Tibial nerve (tissue), 4 donors: ENCODE measurements around the gene FMNL2. TPM values are rescaled to one million over a fixed set of nuclear protein-coding genes. Genes with fewer than 3 reads are reported as not detected.

Source experiments
- DNase-seq, 2 donors: peaks; one replicate each; pipeline ENCODE4 v3.0.0-alpha.2; 2019; ENCODE audit warnings: low spot score in 2 of 2
- H3K27ac ChIP-seq, 4 donors: fragments of 200-600 bp; sonication (generic) in 3 of 4; one replicate each; pipeline ENCODE4 v1.5.1; 2017 to 2019; ENCODE audit warnings: mild to moderate bottlenecking in 1 of 4
- H3K27me3 ChIP-seq, 2 donors: fragments of 200-600 bp; sonication (generic) in 1 of 2; one replicate each; pipeline versions ENCODE4 v1.5.1 to v1.6.0; 2017 to 2019
- H3K36me3 ChIP-seq, 3 donors: fragments of 200-600 bp; sonication (generic); one replicate each; pipeline ENCODE4 v1.5.1; 2018 to 2019
- H3K4me1 ChIP-seq, 4 donors: fragments of 200-600 bp; sonication (generic) in 3 of 4; one replicate each; pipeline ENCODE4 v1.5.1; 2017 to 2019
- H3K4me3 ChIP-seq, 4 donors: fragments of 200-600 bp; sonication (generic) in 3 of 4; one replicate each; pipeline ENCODE4 v1.5.1; 2017 to 2019; ENCODE audit warnings: mild to moderate bottlenecking in 1 of 4, moderate library complexity in 1 of 4
- H3K9me3 ChIP-seq, 4 donors: fragments of 200-600 bp; sonication (generic) in 3 of 4; one replicate each; pipeline ENCODE4 v1.5.1; 2017 to 2019
- EP300 ChIP-seq, 2 donors: sonication (generic); formaldehyde crosslinking; IDR thresholded peaks; one replicate each; pipeline ENCODE4 v1.6.1; 2017; ENCODE audit warnings: antibody characterized with exemption in 2 of 2, mild to moderate bottlenecking in 1 of 2
- POLR2A ChIP-seq, 2 donors: fragments of 450-650 bp; IDR thresholded peaks; one replicate each; pipeline ENCODE4 v1.6.1; 2017; ENCODE audit warnings: antibody characterized with exemption in 2 of 2, mild to moderate bottlenecking in 2 of 2, moderate library complexity in 2 of 2
- WGBS, 2 donors: methylation state at CpG; one replicate each; pipeline ENCODE4 v1.1.5; 2018; 5-methylcytosine and 5-hydroxymethylcytosine counted together
- total RNA-seq, 4 donors: library from RNA; depleted of rRNA; stranded (reverse); fragments of >200 nt; gene quantifications; one replicate each; pipeline ENCODE4 v1.1.0, GENCODE V29; 2016
- TF ChIP-seq, protein P1 (sequence below), 5 experiments: fragments of 200-600 bp in 3 of 5; fragments of 450-650 bp in 2 of 5; sonication (generic) in 3 of 5; IDR thresholded peaks; one replicate each; pipeline ENCODE4 v1.5.1; 2016 to 2019; ENCODE audit warnings: antibody characterized with exemption in 5 of 5, mild to moderate bottlenecking in 3 of 5, moderate library complexity in 2 of 5

The FMNL2 gene
- total RNA-seq, 4 donors from 2014 or later: 94.5 to 131 (median 98.1) TPM

DNA sequence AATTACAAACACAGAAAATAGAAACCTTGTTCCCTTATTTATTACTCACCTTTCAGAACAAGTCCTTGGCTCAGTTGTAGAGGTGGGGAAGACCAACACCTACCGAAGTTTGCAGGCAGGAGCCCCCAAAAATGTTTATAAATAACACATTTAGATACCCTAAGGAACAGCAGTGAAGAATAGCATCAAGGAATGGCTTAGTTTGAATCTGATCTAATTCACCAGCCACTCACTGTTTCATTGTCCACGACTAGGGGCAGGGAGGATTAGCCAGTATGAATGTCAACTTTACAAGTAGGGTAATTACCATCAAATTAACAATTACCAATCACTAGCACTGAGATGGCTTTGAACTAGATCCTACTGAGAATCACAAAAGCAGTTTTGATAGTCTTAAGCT lies 316.9 kb downstream of the FMNL2 start:
- DNase-seq: no peak
- Histone ChIP-seq H3K4me1 (peaks cover 0 to 15% (median 5%) of the 10 kb centered on the region in 4 donors), H3K4me3 (no peak overlapping the region), H3K36me3 (peaks cover 0 to 42% (median 3%) of the 10 kb centered on the region in 3 donors), H3K27ac (no peak overlapping the region), H3K9me3 (no peaks in the 10 kb centered on the region), H3K27me3 (no peaks in the 10 kb centered on the region)
- TF ChIP-seq, protein P1, sequence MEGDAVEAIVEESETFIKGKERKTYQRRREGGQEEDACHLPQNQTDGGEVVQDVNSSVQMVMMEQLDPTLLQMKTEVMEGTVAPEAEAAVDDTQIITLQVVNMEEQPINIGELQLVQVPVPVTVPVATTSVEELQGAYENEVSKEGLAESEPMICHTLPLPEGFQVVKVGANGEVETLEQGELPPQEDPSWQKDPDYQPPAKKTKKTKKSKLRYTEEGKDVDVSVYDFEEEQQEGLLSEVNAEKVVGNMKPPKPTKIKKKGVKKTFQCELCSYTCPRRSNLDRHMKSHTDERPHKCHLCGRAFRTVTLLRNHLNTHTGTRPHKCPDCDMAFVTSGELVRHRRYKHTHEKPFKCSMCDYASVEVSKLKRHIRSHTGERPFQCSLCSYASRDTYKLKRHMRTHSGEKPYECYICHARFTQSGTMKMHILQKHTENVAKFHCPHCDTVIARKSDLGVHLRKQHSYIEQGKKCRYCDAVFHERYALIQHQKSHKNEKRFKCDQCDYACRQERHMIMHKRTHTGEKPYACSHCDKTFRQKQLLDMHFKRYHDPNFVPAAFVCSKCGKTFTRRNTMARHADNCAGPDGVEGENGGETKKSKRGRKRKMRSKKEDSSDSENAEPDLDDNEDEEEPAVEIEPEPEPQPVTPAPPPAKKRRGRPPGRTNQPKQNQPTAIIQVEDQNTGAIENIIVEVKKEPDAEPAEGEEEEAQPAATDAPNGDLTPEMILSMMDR (IDR thresholded peaks at IDR 0.05): no peak
- TF ChIP-seq EP300 (IDR thresholded peaks at IDR 0.05) (no peak), POLR2A (IDR thresholded peaks at IDR 0.05) (no peak)
- WGBS, 2 donors: 54% methylated on average over 2 of the region's 2 CpGs

DNA sequence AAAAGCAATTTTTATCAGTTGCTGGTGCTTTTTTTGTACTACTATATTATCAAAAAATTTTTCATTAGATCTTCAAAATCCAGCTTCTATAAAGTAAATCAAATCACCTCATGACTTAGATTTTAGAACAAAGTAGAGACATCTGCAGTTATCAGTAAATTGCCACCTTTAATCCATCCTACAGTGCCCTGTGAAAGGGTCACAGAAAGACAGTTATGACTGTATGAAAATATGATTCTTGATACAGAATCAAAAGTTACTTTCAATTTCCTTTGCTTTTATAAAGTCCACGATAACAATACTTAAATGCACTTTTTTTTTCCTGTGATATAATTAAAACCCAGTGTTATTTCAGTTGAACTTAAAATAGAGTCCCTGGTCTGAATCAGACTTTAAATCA lies 320.9 kb downstream of the FMNL2 start:
- H3K27me3 ChIP-seq: no peaks in the 10 kb centered on the region
- TF ChIP-seq, protein P1 (IDR thresholded peaks at IDR 0.05): no peak
- no peak for TF ChIP-seq POLR2A (IDR thresholded peaks at IDR 0.05)
- no peak for TF ChIP-seq EP300 (IDR thresholded peaks at IDR 0.05)
- WGBS, 2 donors: 77 to 87% methylated on average over 1 of the region's 1 CpG
- no peak overlapping the region for H3K4me3 ChIP-seq
- H3K27ac ChIP-seq: no peak overlapping the region
- peaks cover 0 to 71% (median 19%) of the 10 kb centered on the region in 3 donors for H3K36me3 ChIP-seq
- no peaks in the 10 kb centered on the region for H3K9me3 ChIP-seq
- no peak for DNase-seq
- no peaks in the 10 kb centered on the region for H3K4me1 ChIP-seq

DNA sequence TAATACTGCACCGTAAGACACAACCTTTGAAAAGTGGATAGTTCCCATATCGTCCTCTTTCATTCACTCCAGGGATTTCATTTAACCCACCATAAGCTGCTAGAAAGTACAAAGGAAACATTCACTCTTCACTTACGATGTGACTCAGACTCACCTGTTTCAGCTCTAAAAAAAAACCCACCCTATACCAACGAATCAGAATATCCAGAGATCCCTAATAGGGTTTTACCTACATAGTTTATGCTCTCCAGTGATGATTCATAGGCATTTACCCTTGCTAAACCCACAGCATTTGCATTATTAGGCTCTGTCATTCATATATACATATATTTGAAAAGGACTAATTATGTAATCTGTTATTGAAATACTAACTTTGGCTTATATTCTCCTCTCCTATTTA lies 322.1 kb downstream of the FMNL2 start:
- Histone ChIP-seq H3K4me1 (no peaks in the 10 kb centered on the region), H3K27me3 (no peaks in the 10 kb centered on the region), H3K36me3 (peaks cover 0 to 75% (median 24%) of the 10 kb centered on the region in 3 donors), H3K4me3 (no peak overlapping the region), H3K27ac (no peak overlapping the region), H3K9me3 (no peaks in the 10 kb centered on the region)
- no peak for TF ChIP-seq EP300 (IDR thresholded peaks at IDR 0.05)
- TF ChIP-seq, protein P1 (IDR thresholded peaks at IDR 0.05): no peak
- no peak for TF ChIP-seq POLR2A (IDR thresholded peaks at IDR 0.05)
- WGBS, 2 donors: 76 to 78% methylated on average over 4 of the region's 4 CpGs
- DNase-seq: no peak

DNA sequence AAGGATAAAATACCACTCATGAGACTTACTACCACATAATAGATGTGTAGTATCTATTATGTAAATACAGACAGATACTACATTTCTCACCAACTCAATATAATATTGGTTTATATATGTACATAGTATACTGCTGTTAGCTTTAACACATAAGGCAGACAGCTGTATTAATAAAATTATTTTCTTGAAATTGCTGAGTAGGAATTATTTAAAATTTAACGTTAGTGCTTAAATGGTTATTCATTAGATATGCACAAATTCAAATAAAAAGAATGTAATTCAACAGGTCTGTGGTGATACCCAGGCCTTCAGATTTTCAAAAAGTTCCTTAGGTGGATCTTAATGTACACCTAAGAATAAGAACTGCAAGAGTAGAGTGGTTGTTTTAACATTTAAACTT lies 323.2 kb downstream of the FMNL2 start:
- H3K36me3 ChIP-seq: peaks cover 0 to 85% (median 28%) of the 10 kb centered on the region in 3 donors
- no peaks in the 10 kb centered on the region for H3K27me3 ChIP-seq
- H3K9me3 ChIP-seq: no peaks in the 10 kb centered on the region
- TF ChIP-seq POLR2A (IDR thresholded peaks at IDR 0.05) (no peak), EP300 (IDR thresholded peaks at IDR 0.05) (no peak)
- TF ChIP-seq, protein P1 (IDR thresholded peaks at IDR 0.05): no peak
- H3K27ac ChIP-seq: no peak overlapping the region
- H3K4me3 ChIP-seq: no peak overlapping the region
- DNase-seq: no peak
- 78 to 83% methylated on average over 1 of the region's 1 CpG for WGBS, 2 donors
- H3K4me1 ChIP-seq: no peaks in the 10 kb centered on the region

DNA sequence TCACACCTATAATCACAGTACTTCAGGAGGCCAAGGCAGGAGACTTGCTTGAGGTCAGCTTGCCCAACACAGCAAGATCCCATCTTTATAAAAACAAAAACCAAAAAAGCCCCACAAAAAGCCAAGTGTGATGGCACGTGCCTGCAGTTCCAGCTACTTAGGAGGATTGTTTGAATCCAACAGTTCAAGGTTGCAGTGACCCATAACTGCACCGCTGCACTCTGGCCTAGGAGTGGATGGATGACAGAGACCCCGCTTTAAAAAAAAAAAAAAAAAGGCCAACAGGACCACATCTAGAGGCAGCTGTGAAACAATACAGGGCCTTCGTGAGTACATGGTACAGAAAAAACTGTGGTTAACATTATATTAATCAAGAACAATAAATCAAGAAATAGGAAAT lies 326.1 kb downstream of the FMNL2 start:
- H3K4me3 ChIP-seq: no peak overlapping the region
- TF ChIP-seq, protein P1 (IDR thresholded peaks at IDR 0.05): no peak
- TF ChIP-seq POLR2A (IDR thresholded peaks at IDR 0.05): no peak
- no peak for TF ChIP-seq EP300 (IDR thresholded peaks at IDR 0.05)
- no peak overlapping the region for H3K27ac ChIP-seq
- H3K4me1 ChIP-seq: no peaks in the 10 kb centered on the region
- peaks cover 0 to 92% (median 49%) of the 10 kb centered on the region in 3 donors for H3K36me3 ChIP-seq
- no peaks in the 10 kb centered on the region for H3K9me3 ChIP-seq
- WGBS, 2 donors: 93 to 94% methylated on average over 4 of the region's 4 CpGs
- H3K27me3 ChIP-seq: no peaks in the 10 kb centered on the region
- DNase-seq: no peak
